OCI-LY7 (cell line): ENCODE measurements around the gene PDZK1IP1.

ENCODE experiments used
- CTCF ChIP-seq: fragments of 200-600 bp; sonication (generic); conservative IDR thresholded peaks from 2 replicates; pipeline ENCODE4 v1.5.1; 2014; ENCODE audit warnings: mild to moderate bottlenecking, antibody characterized with exemption, low read length, moderate library complexity, mixed read lengths
- EZH2phosphoT487 ChIP-seq: fragments of 200-600 bp; sonication (generic); IDR thresholded peaks from 2 replicates; pipeline ENCODE4 v1.6.1; 2018; ENCODE audit warnings: low read depth, borderline replicate concordance, mild to moderate bottlenecking, mixed run types, antibody characterized with exemption, low read length, moderate library complexity, mixed read lengths

GRCh38 chr1:47212636-47213229 is 22.9 kb upstream of the PDZK1IP1 start:
- TF ChIP-seq EZH2phosphoT487: no peak
- no peak for TF ChIP-seq CTCF
